ENCODE measurements around the gene ZNF699. TPM values are rescaled to one million over a fixed set of nuclear protein-coding genes. Genes with fewer than 3 reads are reported as not detected.
A peak's percentile ranks its signal among the peaks of the same experiment; 100 is the strongest.
"Not testable (repeated sequence)": the region's sequence is repeated elsewhere in the genome, so short reads cannot be mapped to it uniquely, and the experiment has no call there.

The ZNF699 gene
- total and polyA plus RNA-seq, 2 donors = 5.3 to 15.2 TPM

DNA sequence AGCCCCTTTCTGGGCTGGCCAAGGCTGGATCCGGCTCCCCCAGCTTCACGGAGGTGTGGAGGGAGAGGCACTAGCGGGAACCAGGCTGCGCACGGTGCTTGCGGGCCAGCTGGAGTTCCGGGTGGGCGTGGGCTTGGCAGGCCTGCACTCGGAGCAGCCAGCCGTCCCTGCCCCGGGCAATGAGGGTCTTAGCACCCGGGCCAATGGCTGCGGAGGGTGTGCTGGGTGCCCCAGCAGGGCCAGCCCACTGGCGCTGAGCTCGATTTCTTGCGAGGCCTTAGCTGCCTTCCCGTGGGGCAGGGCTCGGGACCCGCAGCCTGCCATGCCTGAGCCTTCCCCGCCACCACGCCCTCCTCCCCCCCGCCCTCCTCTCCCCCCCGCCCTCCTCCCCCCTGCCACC lies 11.7 kb upstream of the ZNF699 start:
- no peak overlapping the region for H3K27ac ChIP-seq (ENCODE audit: low read depth)
- 93% methylated on average over 22 of the region's 23 CpGs for WGBS

DNA sequence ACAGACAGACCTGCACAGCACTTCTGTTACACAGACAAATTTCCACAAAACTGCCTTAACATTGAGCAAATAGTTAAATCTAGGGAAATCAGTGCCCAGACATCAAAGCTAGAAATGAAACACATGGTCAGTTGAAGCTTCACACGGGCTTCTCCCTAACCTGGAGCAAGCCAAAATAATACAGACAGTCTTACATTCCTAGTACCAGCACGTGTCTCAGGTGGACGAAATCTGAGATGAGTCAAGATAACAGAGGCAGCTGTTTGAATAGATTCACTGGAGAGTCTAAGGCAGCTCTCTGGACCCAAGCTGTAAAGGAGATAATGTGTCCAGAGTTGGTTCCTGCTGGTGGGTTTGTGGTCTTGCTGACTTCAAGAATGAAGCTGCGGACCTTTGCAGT lies 4.1 kb upstream of the ZNF699 start:
- no peak overlapping the region for H3K27ac ChIP-seq (ENCODE audit: low read depth)
- DNase-seq (ENCODE audit: extremely low spot score) = no peak
- no peak overlapping the region for H3K4me3 ChIP-seq (ENCODE audit: low read depth, low read length)
- WGBS = 65% methylated on average over 4 of the region's 4 CpGs
- no peaks in the 10 kb centered on the region for H3K4me1 ChIP-seq (ENCODE audit: insufficient read depth)
- H3K36me3 ChIP-seq (ENCODE audit: insufficient read depth) = no peaks in the 10 kb centered on the region

More for the DNA sequence above, 11.7 kb upstream of the ZNF699 start:
- no peaks in the 10 kb centered on the region for H3K36me3 ChIP-seq (ENCODE audit: insufficient read depth)
- DNase-seq (ENCODE audit: extremely low spot score) = no peak
- H3K4me1 ChIP-seq (ENCODE audit: insufficient read depth) = no peaks in the 10 kb centered on the region
- no peak overlapping the region for H3K4me3 ChIP-seq (ENCODE audit: low read depth, low read length)

DNA sequence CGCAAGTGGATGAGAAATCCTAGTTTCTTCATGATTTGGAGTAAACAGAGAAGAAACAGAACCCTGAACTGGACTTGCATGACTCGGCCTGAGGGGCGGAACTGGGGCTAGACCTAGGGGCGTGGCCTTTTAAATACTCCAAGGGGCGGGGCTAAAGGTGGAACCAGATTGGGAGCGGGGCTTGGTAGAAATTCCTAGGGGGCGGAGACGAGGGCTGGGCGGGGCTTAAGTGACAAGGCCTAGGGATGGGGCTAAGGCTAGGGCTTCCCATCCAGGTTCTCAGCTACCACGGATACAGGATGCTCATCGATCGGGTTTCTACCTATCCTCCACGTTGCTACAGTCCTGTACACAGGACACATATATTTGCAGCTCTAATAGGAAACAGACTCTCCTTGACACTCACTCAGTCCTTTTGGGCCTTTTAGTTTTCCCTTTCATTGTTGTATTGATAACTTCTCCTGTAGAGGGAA lies 372 bp upstream of the ZNF699 start:
- no peak for DNase-seq (ENCODE audit: extremely low spot score)
- WGBS = 3% methylated on average over 13 of the region's 13 CpGs
- peak overlapping the region; percentile 82 for H3K27ac ChIP-seq (ENCODE audit: low read depth)
- H3K4me3 ChIP-seq (ENCODE audit: low read depth, low read length) = peak overlapping the region; percentile 68
- no peaks in the 10 kb centered on the region for H3K4me1 ChIP-seq (ENCODE audit: insufficient read depth)
- no peaks in the 10 kb centered on the region for H3K36me3 ChIP-seq (ENCODE audit: insufficient read depth)

DNA sequence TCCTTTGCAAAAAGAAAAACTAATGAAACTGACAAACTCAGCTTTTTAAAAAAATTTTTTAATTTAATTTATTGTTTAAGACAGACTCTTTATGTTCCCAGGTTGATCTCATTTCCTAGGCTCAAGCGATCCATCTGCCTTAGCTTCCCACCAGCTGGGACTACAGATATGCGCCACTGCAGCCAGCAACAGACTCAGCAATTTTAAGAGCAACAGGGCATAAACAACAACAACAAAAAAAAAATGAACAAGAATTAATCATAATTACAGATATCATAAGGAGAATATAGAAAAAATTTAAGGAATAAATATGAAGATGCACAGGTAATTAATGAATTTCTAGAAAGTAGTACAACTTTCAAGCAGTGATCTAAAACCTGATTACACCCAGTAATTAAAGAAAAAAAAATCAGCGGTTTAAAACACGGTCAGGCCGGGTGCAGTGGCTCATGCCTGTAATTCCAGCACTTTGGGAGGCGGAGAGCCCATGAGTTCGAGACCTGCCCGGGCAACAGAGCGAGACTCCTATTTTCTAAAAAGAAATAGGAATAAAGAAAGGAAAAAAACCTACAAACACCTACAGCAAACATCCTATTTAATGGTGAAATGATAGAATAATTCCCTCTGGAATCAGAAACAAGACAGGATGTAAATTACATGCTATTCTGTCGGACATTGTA lies 1.4 kb downstream of the ZNF699 start:
- 69% methylated on average over 10 of the region's 10 CpGs for WGBS
- no peak for DNase-seq (ENCODE audit: extremely low spot score)
- H3K4me3 ChIP-seq (ENCODE audit: low read depth, low read length) = no peak overlapping the region

GRCh38 chr19:9306443-9306842 lies 3.2 kb downstream of the ZNF699 start:
- no peak overlapping the region for H3K27ac ChIP-seq (ENCODE audit: low read depth)
- H3K36me3 ChIP-seq (ENCODE audit: insufficient read depth) = peaks cover 6% of the 10 kb centered on the region
- no peak overlapping the region for H3K4me3 ChIP-seq (ENCODE audit: low read depth, low read length)
- WGBS = 85% methylated on average over 1 of the region's 1 CpG
- no peak for DNase-seq (ENCODE audit: extremely low spot score)
- no peaks in the 10 kb centered on the region for H3K4me1 ChIP-seq (ENCODE audit: insufficient read depth)

More for the DNA sequence above, 1.4 kb downstream of the ZNF699 start:
- no peak overlapping the region for H3K27ac ChIP-seq (ENCODE audit: low read depth)
- H3K36me3 ChIP-seq (ENCODE audit: insufficient read depth) = peaks cover 3% of the 10 kb centered on the region
- H3K4me1 ChIP-seq (ENCODE audit: insufficient read depth) = no peaks in the 10 kb centered on the region

DNA sequence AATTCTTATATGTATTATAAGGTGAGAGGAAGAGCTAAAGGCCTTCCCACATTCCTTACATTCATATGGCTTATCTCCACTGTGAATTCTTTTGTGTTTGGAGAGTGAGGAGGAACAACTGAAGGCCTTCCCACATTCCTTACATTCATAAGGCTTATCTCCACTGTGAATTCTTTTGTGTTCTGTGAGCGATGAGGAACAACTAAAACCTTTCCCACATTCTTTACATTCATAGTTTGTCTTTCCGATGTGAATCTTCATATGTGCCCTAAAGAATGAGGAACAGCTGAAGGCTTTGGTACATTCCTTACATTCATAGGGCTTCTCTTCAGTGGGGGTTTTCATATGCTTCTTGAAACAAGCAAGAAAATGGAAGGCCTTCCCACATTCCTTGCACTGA lies 13.3 kb downstream of the ZNF699 start:
- no peak for DNase-seq (ENCODE audit: extremely low spot score)
- Histone ChIP-seq H3K4me3 (ENCODE audit: low read depth, low read length) (no peak overlapping the region), H3K4me1 (ENCODE audit: insufficient read depth) (no peaks in the 10 kb centered on the region), H3K36me3 (ENCODE audit: insufficient read depth) (peaks cover 23% of the 10 kb centered on the region), H3K27ac (ENCODE audit: low read depth) (no peak overlapping the region)
- 92% methylated on average over 2 of the region's 2 CpGs for WGBS

DNA sequence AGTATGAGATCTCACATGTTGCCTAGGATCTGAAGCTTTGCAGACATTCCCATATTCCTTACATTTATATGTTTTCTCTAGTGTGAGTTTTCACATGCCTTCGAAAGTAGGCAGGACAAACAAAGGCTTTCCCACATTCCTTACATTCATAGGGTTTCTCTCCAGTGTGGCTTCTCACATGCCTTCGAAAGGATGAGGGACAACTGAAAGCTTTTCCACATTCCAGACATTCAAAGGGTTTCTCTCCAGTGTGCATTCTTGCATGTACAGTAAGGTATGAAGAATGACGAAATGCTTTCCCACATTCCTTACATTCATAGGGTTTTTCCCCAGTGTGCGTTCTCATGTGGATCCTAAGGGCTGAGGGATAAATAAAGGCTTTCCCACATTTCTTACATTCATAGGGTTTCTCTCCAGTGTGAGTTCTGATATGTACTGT lies 14.2 kb downstream of the ZNF699 start:
- Histone ChIP-seq H3K4me3 (ENCODE audit: low read depth, low read length) (no peak overlapping the region), H3K36me3 (ENCODE audit: insufficient read depth) (peaks cover 18% of the 10 kb centered on the region)

GRCh38 chr19:9289231-9289884 lies 20.3 kb downstream of the ZNF699 start:
- Histone ChIP-seq H3K4me1 (ENCODE audit: insufficient read depth) (no peaks in the 10 kb centered on the region), H3K36me3 (ENCODE audit: insufficient read depth) (no peaks in the 10 kb centered on the region), H3K4me3 (ENCODE audit: low read depth, low read length) (no peak overlapping the region), H3K27ac (ENCODE audit: low read depth) (no peak overlapping the region)
- WGBS = 97% methylated on average over 2 of the region's 2 CpGs
- no peak for DNase-seq (ENCODE audit: extremely low spot score)

More for the DNA sequence above, 14.2 kb downstream of the ZNF699 start:
- no peak for DNase-seq (ENCODE audit: extremely low spot score)
- Histone ChIP-seq H3K27ac (ENCODE audit: low read depth) (no peak overlapping the region), H3K4me1 (ENCODE audit: insufficient read depth) (no peaks in the 10 kb centered on the region)
- WGBS = 97% methylated on average over 4 of the region's 4 CpGs

GRCh38 chr19:9283485-9283884 lies 26.2 kb downstream of the ZNF699 start:
- not testable (repeated sequence) for H3K27ac ChIP-seq (ENCODE audit: low read depth); H3K4me3 ChIP-seq (ENCODE audit: low read depth, low read length)
- WGBS = 12% methylated on average over 38 of the region's 38 CpGs

GRCh38 chr19:9251236-9251635 lies 58.4 kb downstream of the ZNF699 start:
- no peak overlapping the region for H3K27ac ChIP-seq (ENCODE audit: low read depth)
- H3K4me3 ChIP-seq (ENCODE audit: low read depth, low read length) = no peak overlapping the region
- 68% methylated on average over 5 of the region's 5 CpGs for WGBS
- no peaks in the 10 kb centered on the region for H3K4me1 ChIP-seq (ENCODE audit: insufficient read depth)
- no peaks in the 10 kb centered on the region for H3K36me3 ChIP-seq (ENCODE audit: insufficient read depth)
- no peak for DNase-seq (ENCODE audit: extremely low spot score)

More at GRCh38 chr19:9283485-9283884, 26.2 kb downstream of the ZNF699 start:
- DNase-seq (ENCODE audit: extremely low spot score); H3K4me1 ChIP-seq (ENCODE audit: insufficient read depth); H3K36me3 ChIP-seq (ENCODE audit: insufficient read depth): not testable (repeated sequence)

GRCh38 chr19:9250630-9251029 lies 59.0 kb downstream of the ZNF699 start, which contains the start of gene OR7E24:
TSS of gene OR7E24 (plus strand) at chr19:9250930. CDS start at chr19:9251044, 114 bp downstream.
- no peak within 1 kb of the TSS for H3K4me3 ChIP-seq (ENCODE audit: low read depth, low read length)
- H3K36me3 ChIP-seq (ENCODE audit: insufficient read depth) = no peaks in the 10 kb centered on the region
- WGBS = 77% methylated on average over 1 of the region's 1 CpG
- H3K4me1 ChIP-seq (ENCODE audit: insufficient read depth) = no peaks in the 10 kb centered on the region
- H3K27ac ChIP-seq (ENCODE audit: low read depth) = no peak within 1 kb of the TSS
- no peak for DNase-seq (ENCODE audit: extremely low spot score)

Measured in urinary bladder (tissue), 4 donors.